ENCODE results near the gene FOXE3. TPM values are rescaled to one million over a fixed set of nuclear protein-coding genes. Genes with fewer than 3 reads are reported as not detected.

The FOXE3 gene
- total RNA-seq, 1 experiment from 2014 or later = 0.20 TPM

GRCh38 chr1:47440599-47441081, 24.6 kb downstream of the FOXE3 start:
- H3K36me3 ChIP-seq (ENCODE audit: control insufficient read depth in 1 of 2, insufficient read depth in 2 of 2, low read length in 2 of 2) = no peaks in the 10 kb centered on the region
- H3K27me3 ChIP-seq (ENCODE audit: insufficient read depth, low read length) = no peaks in the 10 kb centered on the region
- H3K9ac ChIP-seq (ENCODE audit: low read length) = no peak overlapping the region
- ChIA-PET CTCF (interaction anchor here (0.9 to 1.1 kb wide), 2 partner anchors 8 to 9 kb away, joined by 3 read pairs; no protein-coding TSS in a partner anchor), POLR2A (no interaction called here), RAD21 (ENCODE audit: low non-redundant PET in 1 of 2, low total read pairs in 2 of 2, uncharacterized antibody in 2 of 2, unreplicated experiment in 2 of 2) (no interaction called here)
- ATAC-seq (no peak), DNase-seq (ENCODE audit: low read depth, low spot score) (no peak)
- H3K9me2 ChIP-seq (ENCODE audit: insufficient read depth) = no peaks in the 10 kb centered on the region
- no peak overlapping the region for H2AFZ ChIP-seq (ENCODE audit: low read depth, low read length, poor library complexity, severe bottlenecking)
- no TSS peak for BruUV-seq (replicated peaks)
- no peaks in the 10 kb centered on the region for H4K20me1 ChIP-seq (ENCODE audit: insufficient read depth)
- H3K27ac ChIP-seq (ENCODE audit: low read depth, low read length) = no peak overlapping the region
- peaks cover 3 to 8% of the 10 kb centered on the region in 2 experiments; a peak in 3 of 4 replicates for H3K4me1 ChIP-seq (ENCODE audit: control insufficient read depth in 1 of 2, insufficient read depth in 2 of 2, low read length in 2 of 2)
- H3K4me2 ChIP-seq (ENCODE audit: low read length) = no peak overlapping the region
- TF ChIP-seq EZH2 (IDR thresholded peaks at IDR 0.05) = no peak
- TF ChIP-seq, protein P1, sequence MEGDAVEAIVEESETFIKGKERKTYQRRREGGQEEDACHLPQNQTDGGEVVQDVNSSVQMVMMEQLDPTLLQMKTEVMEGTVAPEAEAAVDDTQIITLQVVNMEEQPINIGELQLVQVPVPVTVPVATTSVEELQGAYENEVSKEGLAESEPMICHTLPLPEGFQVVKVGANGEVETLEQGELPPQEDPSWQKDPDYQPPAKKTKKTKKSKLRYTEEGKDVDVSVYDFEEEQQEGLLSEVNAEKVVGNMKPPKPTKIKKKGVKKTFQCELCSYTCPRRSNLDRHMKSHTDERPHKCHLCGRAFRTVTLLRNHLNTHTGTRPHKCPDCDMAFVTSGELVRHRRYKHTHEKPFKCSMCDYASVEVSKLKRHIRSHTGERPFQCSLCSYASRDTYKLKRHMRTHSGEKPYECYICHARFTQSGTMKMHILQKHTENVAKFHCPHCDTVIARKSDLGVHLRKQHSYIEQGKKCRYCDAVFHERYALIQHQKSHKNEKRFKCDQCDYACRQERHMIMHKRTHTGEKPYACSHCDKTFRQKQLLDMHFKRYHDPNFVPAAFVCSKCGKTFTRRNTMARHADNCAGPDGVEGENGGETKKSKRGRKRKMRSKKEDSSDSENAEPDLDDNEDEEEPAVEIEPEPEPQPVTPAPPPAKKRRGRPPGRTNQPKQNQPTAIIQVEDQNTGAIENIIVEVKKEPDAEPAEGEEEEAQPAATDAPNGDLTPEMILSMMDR (IDR thresholded peaks at IDR 0.05 in 2 of 3, conservative IDR thresholded peaks at IDR 0.05 in 1 of 3; ENCODE audit: borderline replicate concordance in 1 of 3, insufficient read depth in 1 of 3, low read depth in 2 of 3, low read length in 2 of 3) = no peak
- TF ChIP-seq REST (IDR thresholded peaks at IDR 0.05; ENCODE audit: low read depth) = no peak
- no peak for TF ChIP-seq FOSL1 (IDR thresholded peaks at IDR 0.05; ENCODE audit: low read depth)
- no peak for TF ChIP-seq ZFX (IDR thresholded peaks at IDR 0.05)
- TF ChIP-seq CBX3 (IDR thresholded peaks at IDR 0.05; ENCODE audit: low read depth) = no peak
- TF ChIP-seq MAX (IDR thresholded peaks at IDR 0.05) = no peak
- no peak for TF ChIP-seq CEBPB (IDR thresholded peaks at IDR 0.05; ENCODE audit: low read depth)
- TF ChIP-seq SRF (IDR thresholded peaks at IDR 0.05; ENCODE audit: low read depth) = no peak
- no peak for TF ChIP-seq ELF1 (IDR thresholded peaks at IDR 0.05; ENCODE audit: borderline replicate concordance, low read depth)
- no peak for TF ChIP-seq SIN3A (IDR thresholded peaks at IDR 0.05; ENCODE audit: low read depth)
- TF ChIP-seq YY1 (IDR thresholded peaks at IDR 0.05; ENCODE audit: extremely low read depth, insufficient replicate concordance, low read depth, low read length) = no peak
- TF ChIP-seq ZNF274 (IDR thresholded peaks at IDR 0.05; ENCODE audit: low read depth, low read length) = no peak
- no peak for TF ChIP-seq TCF7L2 (IDR thresholded peaks at IDR 0.05; ENCODE audit: borderline replicate concordance, extremely low read depth, insufficient read depth, insufficient read length)
- intact Hi-C loops (cut with micrococcal nuclease) = no loop called here
- peaks cover 16% of the 10 kb centered on the region for H3K79me2 ChIP-seq (ENCODE audit: insufficient read depth, low read length)
- H3K4me3 ChIP-seq (replicated peaks in 1 of 2; ENCODE audit: low read depth in 1 of 2, low read length in 2 of 2) = no peak overlapping the region
- no peaks in the 10 kb centered on the region for H3K9me3 ChIP-seq (ENCODE audit: control insufficient read depth in 1 of 2, insufficient read depth in 1 of 2, low read depth in 1 of 2, low read length in 2 of 2)

All from HCT116 (cell line).